ENCODE data around the gene AADAC.
"Not testable (repeated sequence)": the region's sequence is repeated elsewhere in the genome, so short reads cannot be mapped to it uniquely, and the experiment has no call there.

AADAC gene

GRCh38 chr3:151873398-151873797 is 59.5 kb downstream of the AADAC start, which contains the start of gene SUCNR1:
TSS of gene SUCNR1 (plus strand) at chr3:151873643. CDS start at chr3:151879893, 6,250 bp downstream.
- DNase-seq (ENCODE audit: low read depth in 2 of 2) = no peak
- TF ChIP-seq CTCF (IDR thresholded peaks at IDR 0.05; ENCODE audit: low read depth, low read length) = no peak
- no peak within 1 kb of the TSS for H3K4me3 ChIP-seq (replicated peaks in 1 of 2; ENCODE audit: low read depth in 2 of 2, low read length in 2 of 2)

- H3K4me3 ChIP-seq (replicated peaks in 1 of 2; ENCODE audit: low read depth in 2 of 2, low read length in 2 of 2); DNase-seq (ENCODE audit: low read depth in 2 of 2): not testable (repeated sequence)
Observed at GRCh38 chr3:151874079-151874478, 60.2 kb downstream of the AADAC start.

GRCh38 chr3:151875759-151876158 is 61.8 kb downstream of the AADAC start:
- TF ChIP-seq CTCF (IDR thresholded peaks at IDR 0.05; ENCODE audit: low read depth, low read length) = no peak
- DNase-seq (ENCODE audit: low read depth in 2 of 2) = no peak
- H3K4me3 ChIP-seq (replicated peaks in 1 of 2; ENCODE audit: low read depth in 2 of 2, low read length in 2 of 2) = no peak overlapping the region

GRCh38 chr3:151877269-151877668 is 63.4 kb downstream of the AADAC start:
- H3K4me3 ChIP-seq (replicated peaks in 1 of 2; ENCODE audit: low read depth in 2 of 2, low read length in 2 of 2) = no peak overlapping the region
- TF ChIP-seq CTCF (IDR thresholded peaks at IDR 0.05; ENCODE audit: low read depth, low read length) = no peak
- DNase-seq (ENCODE audit: low read depth in 2 of 2) = no peak
